Activated CD4-positive, alpha-beta T cell treated with anti-CD3 and anti-CD28 coated beads for 36 hours (primary cell): Measurements from ENCODE around the gene AK1. TPM values are rescaled to one million over a fixed set of nuclear protein-coding genes. Genes with fewer than 3 reads are reported as not detected.
A peak's percentile ranks its signal among the peaks of the same experiment; 100 is the strongest.

Experiments
- ATAC-seq: fragments of 200-7000 bp; cut with Tn5 transposase; one replicate; pipeline ENCODE4 v1.10.0; 2021; ENCODE audit warnings: mild to moderate bottlenecking, moderate library complexity
- CTCF ChIA-PET: fragments of 350-600 bp; sonication (Branson Sonifier 250); formaldehyde crosslinking; loops from one replicate; lab custom pipeline; 2021; ENCODE audit warnings: antibody characterized with exemption; lab: Charles Lee
- POLR2A ChIA-PET: fragments of 350-600 bp; sonication (Branson Sonifier 250); formaldehyde crosslinking; loops from one replicate; lab custom pipeline; 2021; ENCODE audit warnings: antibody characterized with exemption, inconsistent platforms; lab: Charles Lee
- DNase-seq: peaks from one replicate; pipeline ENCODE4 v3.0.0-alpha.2; 2020
- H3K27ac Mint-ChIP-seq: one replicate; pipeline ENCODE4 v1.8.0; 2021; ENCODE audit warnings: mixed read lengths
- H3K27me3 Mint-ChIP-seq: one replicate; pipeline ENCODE4 v1.8.0; 2021; ENCODE audit warnings: mixed read lengths
- H3K36me3 Mint-ChIP-seq: one replicate; pipeline ENCODE4 v1.8.0; 2021; ENCODE audit warnings: low read depth, mixed read lengths
- H3K4me1 Mint-ChIP-seq: one replicate; pipeline ENCODE4 v1.8.0; 2021; ENCODE audit warnings: mixed read lengths
- H3K4me3 Mint-ChIP-seq: one replicate; pipeline ENCODE4 v1.8.0; 2021; ENCODE audit warnings: mild to moderate bottlenecking, moderate library complexity, mixed read lengths
- H3K9me3 Mint-ChIP-seq: one replicate; pipeline ENCODE4 v1.8.0; 2021; ENCODE audit warnings: low read depth, mixed read lengths
- intact Hi-C, 2 experiments: fragments of 100-400 bp; cut with DNase I in 1 of 2; cut with micrococcal nuclease in 1 of 2; formaldehyde crosslinking; loops; one replicate each; pipeline versions ENCODE4 v1.14.2 to v1.15.1; 2022 to 2024; cut with DNase I, micrococcal nuclease
- total RNA-seq, 2 experiments: library from RNA; stranded (reverse); gene quantifications; one replicate each; pipeline ENCODE4 v1.2.3, GENCODE V29; 2021

The AK1 gene
- total RNA-seq, 2 experiments from 2014 or later = 14.5 to 23.9 TPM

DNA sequence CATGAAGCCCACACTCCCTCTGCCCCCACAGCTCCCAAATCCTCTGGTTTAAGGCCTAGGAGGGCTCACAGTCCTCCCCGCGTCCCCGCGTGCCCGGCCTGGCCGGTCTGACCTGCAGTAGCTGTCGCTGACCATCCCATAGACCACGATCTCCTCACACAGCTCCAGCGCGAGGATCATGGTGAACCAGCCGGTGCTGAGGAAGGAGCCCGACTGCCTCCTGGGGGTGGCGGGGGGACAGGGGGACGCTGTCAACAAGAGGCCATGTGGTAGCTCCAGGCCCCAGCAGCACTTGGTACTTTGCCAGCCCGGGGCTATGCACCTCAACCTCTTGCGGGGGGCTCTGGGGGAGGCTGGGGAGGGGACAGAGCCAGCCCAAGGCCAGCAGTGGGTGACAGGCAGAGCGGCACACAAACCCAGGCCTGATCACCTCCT lies 32.4 kb upstream of the AK1 start:
- ChIA-PET POLR2A (no interaction called here), CTCF (interaction anchor here (1.3 kb wide), 1 partner anchor 124 kb away, joined by 3 read pairs; no protein-coding TSS in a partner anchor)
- peaks cover 21% of the 10 kb centered on the region for H3K36me3 Mint-ChIP-seq
- H3K4me3 Mint-ChIP-seq = no peak overlapping the region
- intact Hi-C loops = no loop called here
- H3K27ac Mint-ChIP-seq = no peak overlapping the region
- DNase-seq (no peak), ATAC-seq (no peak)
- peaks cover 42% of the 10 kb centered on the region for H3K4me1 Mint-ChIP-seq
- no peaks in the 10 kb centered on the region for H3K9me3 Mint-ChIP-seq
- H3K27me3 Mint-ChIP-seq = no peaks in the 10 kb centered on the region

DNA sequence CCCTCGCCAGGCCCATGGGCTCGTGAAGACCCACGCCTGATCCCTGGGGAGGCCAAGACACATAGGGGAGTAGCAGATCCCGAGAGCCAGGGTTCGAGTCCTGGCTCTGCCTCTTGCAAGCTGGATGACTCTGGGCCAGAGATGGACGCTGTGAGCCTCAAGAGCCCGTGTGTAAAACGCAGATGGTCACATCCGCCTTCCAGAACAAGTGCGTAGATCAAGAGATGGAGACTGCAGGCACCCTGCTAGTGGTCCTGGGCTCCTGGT lies 31.1 kb upstream of the AK1 start:
- peaks cover 48% of the 10 kb centered on the region for H3K4me1 Mint-ChIP-seq
- no peaks in the 10 kb centered on the region for H3K9me3 Mint-ChIP-seq
- ATAC-seq = no peak
- H3K4me3 Mint-ChIP-seq = no peak overlapping the region
- intact Hi-C loops = no loop called here
- no peak for DNase-seq
- ChIA-PET POLR2A (no interaction called here), CTCF (no interaction called here)
- H3K27me3 Mint-ChIP-seq = no peaks in the 10 kb centered on the region
- peak overlapping the region; percentile 25 for H3K27ac Mint-ChIP-seq
- H3K36me3 Mint-ChIP-seq = peaks cover 26% of the 10 kb centered on the region

DNA sequence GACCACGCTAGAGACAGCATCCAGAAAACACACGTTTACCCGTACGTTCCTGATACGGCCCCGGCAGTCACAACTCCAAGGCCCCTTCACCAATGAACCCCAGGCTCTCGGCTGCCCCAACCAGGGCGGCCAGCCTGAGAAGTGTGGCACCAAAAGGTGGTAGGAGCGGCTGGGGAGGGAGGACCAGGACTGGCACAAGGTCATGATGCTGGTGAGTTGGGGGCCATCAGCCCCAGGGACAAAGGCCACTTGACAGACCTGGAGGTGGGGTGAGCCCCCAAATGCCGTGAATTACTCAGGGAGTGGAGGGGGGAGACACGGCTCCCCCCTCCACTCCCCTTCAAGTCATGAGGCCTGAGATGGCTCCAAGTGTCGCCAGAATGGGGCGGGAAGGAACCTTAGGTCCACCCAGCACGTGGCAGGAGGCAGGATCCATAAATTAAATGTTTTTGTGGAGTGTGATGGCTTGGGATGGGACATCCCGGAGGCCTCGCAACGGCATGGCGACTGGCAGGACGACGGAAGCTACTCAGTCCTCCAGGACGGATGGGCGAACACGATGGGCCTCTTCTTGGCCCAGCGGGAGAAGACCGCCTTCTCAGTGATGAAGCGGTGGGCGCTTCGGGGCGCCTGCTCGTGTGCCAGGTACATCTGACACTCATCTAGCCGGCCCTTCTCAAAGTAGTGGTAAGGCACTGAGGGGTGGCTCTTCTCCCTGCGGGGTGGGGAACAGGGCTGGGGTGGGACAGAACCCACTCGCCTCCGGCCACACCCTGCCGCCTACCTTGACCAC lies 30.6 kb upstream of the AK1 start:
- intact Hi-C loops = no loop called here
- Mint-ChIP-seq H3K4me3 (no peak overlapping the region), H3K9me3 (no peaks in the 10 kb centered on the region), H3K4me1 (peaks cover 52% of the 10 kb centered on the region), H3K27me3 (no peaks in the 10 kb centered on the region), H3K27ac (peak overlapping the region; percentile 61), H3K36me3 (peaks cover 28% of the 10 kb centered on the region)
- no peak for DNase-seq
- no peak for ATAC-seq
- ChIA-PET POLR2A (no interaction called here), CTCF (interaction anchor here (1.5 kb wide), 1 partner anchor 173 kb away, joined by 3 read pairs; the partner anchor contains the start of gene TOR2A)

DNA sequence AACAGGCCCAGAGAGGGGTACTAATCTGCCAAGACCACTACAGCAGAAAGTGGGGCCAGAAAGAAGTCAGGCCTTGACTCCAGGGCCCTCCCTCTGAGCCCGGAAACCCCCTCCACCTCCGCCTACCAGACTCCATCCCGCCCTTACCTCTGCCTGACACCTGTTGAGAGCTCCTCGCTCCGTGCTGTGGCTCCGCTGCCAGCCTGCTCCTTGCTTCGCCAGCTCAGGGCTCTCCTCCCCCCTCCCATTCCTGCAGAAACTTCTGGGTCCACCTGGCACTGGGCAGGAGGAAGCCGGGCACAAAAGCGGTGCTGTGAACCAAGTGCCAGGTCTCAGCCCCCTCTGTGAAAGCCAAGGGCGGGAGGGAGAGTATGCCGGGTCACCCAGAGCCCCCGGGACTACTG lies 28.3 kb upstream of the AK1 start:
- H3K27me3 Mint-ChIP-seq = no peaks in the 10 kb centered on the region

DNA sequence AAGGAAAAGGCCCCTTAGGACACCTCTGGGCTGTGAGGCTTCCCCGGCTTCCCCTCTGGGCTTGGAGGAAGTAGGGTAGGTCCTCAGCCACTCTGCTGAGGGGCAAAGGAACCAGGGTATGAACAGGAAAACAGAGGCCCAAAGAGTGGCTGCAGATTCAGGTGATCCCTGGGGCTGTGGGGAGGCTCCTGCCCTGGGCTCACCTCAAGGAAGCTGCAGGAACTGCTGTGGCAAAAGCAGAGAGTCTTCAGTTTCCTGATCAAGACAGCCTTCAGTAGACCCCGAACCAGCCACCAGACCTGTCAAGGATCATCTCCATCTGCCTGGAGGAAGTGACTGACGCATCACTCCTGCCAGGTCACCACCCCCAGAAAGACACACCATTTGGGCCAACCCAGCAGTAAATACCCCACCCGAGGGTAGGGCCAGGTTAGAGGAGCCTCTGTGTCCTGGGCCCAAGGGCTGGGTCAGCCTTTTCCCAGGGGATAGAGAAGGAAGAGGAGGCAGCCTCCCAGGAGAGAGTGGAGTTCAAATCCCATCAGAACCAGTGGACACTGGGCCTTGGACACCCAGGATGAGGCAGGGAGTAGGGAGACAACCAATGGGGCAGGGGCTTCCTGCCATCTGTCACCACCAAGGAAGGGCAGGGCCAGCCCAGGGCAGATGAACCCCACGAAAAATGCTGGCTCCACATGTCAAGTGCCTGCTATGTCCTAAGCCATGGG lies 27.7 kb upstream of the AK1 start:
- Mint-ChIP-seq H3K4me3 (peak overlapping the region; percentile 93), H3K27me3 (no peaks in the 10 kb centered on the region), H3K27ac (peak overlapping the region; percentile 100), H3K36me3 (peaks cover 16% of the 10 kb centered on the region), H3K9me3 (no peaks in the 10 kb centered on the region), H3K4me1 (peaks cover 45% of the 10 kb centered on the region)
- POLR2A ChIA-PET = interaction anchor here (0.6 to 1.8 kb wide), 2 partner anchors 11 to 23 kb away, joined by 4 to 5 read pairs; partner anchors contain the start of gene ST6GALNAC4
- ATAC-seq = peak; percentile 63
- intact Hi-C loops = loop anchor here in 1 of 2 experiments (2.0 kb wide), 2 partner anchors 76 to 454 kb away; partner anchors contain the start of genes EEIG1, LRSAM1 and RPL12
- CTCF ChIA-PET = interaction anchor here (1.1 to 2.3 kb wide), 4 partner anchors 16 to 38 kb away, joined by 4 to 8 read pairs (median 6); no protein-coding TSS in a partner anchor
- peak; percentile 77 for DNase-seq

More for the DNA sequence above, 28.3 kb upstream of the AK1 start:
- intact Hi-C loops = loop anchor here in 1 of 2 experiments (1.0 to 2.0 kb wide), 3 partner anchors 12 to 455 kb away; partner anchors contain the start of genes EEIG1, LRSAM1, RPL12 and ST6GALNAC4
- Mint-ChIP-seq H3K4me1 (peaks cover 48% of the 10 kb centered on the region), H3K36me3 (peaks cover 16% of the 10 kb centered on the region), H3K27ac (peak overlapping the region; percentile 100), H3K4me3 (peak overlapping the region; percentile 93), H3K9me3 (no peaks in the 10 kb centered on the region)
- CTCF ChIA-PET = interaction anchor here (0.8 to 1.6 kb wide), 5 partner anchors 12 to 120 kb away, joined by 3 to 6 read pairs (median 5); partner anchors contain the start of genes CDK9 and ST6GALNAC4
- DNase-seq (peak; percentile 79), ATAC-seq (peak; percentile 52)
- POLR2A ChIA-PET = interaction anchor here (0.5 to 1.8 kb wide), 2 partner anchors 11 to 168 kb away, joined by 4 to 5 read pairs; partner anchors contain the start of gene ST6GALNAC4

DNA sequence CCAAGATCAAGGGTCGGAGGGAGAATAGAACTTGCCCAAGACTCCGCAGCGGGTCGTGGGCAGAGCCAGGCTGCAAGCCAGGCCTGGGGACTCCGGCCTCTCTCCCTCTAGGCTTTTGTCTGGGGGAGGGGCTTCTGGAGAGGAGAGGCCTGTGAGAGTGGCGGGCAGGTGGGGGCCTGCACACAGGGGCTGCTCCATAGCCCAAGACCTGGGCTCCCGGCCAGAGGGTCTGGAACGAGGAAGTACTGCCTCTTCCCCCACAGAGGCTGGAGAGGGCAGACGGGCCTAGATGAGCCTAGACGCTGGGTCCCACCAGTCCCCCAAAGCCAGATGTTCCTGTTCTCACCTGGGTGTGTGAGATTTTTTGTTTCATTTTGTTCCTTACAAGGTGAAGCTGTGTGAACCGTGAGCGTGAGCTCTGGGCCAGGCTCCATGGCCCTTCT lies 27.1 kb upstream of the AK1 start:
- no peaks in the 10 kb centered on the region for H3K27me3 Mint-ChIP-seq
- H3K4me3 Mint-ChIP-seq = peak overlapping the region; percentile 93
- POLR2A ChIA-PET = interaction anchor here (0.6 kb wide), 1 partner anchor 23 kb away, joined by 4 read pairs; no protein-coding TSS in a partner anchor

DNA sequence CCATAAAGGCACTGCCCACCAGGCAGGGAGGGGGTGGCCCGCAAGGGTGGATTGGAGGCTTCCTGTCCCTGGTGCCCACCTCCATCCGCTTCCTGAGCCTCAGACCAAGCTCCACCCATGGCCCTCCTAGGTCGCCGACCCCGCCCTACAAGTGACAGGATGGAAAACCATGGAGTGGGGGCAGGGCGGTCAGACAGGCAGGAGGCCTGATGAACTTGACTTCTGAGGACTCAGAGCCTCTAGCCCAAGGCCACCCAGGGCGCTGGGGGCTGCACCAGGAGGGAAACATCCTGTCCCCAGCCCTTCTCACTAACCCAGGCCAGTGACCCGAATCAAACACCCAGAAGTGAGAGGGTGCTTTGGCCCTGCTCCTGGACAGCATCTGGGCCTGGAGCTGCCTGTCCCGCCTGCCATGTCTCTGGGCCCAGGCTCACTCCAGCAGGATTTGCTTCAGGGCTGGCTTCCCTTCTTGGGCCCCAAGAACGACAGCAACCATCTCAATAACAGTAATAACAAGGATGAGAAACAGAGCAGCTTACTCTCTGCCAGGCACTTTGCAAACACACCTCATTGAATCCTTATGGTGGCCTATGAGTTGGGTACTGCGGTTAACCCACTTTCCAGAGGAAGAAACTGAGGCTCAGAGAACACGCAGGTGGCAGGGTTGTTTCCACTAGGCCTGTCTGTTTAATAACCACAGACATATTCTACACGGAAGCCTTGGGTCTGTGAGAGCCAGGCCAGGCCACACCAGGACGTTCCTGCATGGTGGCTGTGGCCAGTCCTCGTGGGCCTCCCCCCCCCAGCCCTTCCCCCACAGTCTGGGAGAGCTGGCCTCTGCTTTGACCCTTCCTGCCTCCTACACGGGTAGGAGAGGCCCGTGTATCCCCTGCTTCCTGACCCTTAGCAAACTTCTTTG lies 26.3 kb upstream of the AK1 start:
- DNase-seq (peak; percentile 94), ATAC-seq (peak; percentile 49)
- peak overlapping the region; percentile 100 for H3K27ac Mint-ChIP-seq
- no peaks in the 10 kb centered on the region for H3K9me3 Mint-ChIP-seq
- ChIA-PET POLR2A (interaction anchor here (0.6 to 0.7 kb wide), 3 partner anchors 10 to 320 kb away, joined by 3 to 7 read pairs (median 3); no protein-coding TSS in a partner anchor), CTCF (interaction anchor here (0.6 to 2.3 kb wide), 6 partner anchors 11 to 1387 kb away, joined by 3 to 8 read pairs (median 4); no protein-coding TSS in a partner anchor)
- H3K36me3 Mint-ChIP-seq = peaks cover 15% of the 10 kb centered on the region
- intact Hi-C loops = loop anchor here (1.0 to 2.0 kb wide), 5 partner anchors 7 to 453 kb away; partner anchors contain the start of genes EEIG1 (in 1 of the 2), LRSAM1 (in 1 of the 2), RPL12 (in 1 of the 2) and ST6GALNAC4 (in 1 of the 2)
- H3K27me3 Mint-ChIP-seq = no peaks in the 10 kb centered on the region
- peak overlapping the region; percentile 93 for H3K4me3 Mint-ChIP-seq
- H3K4me1 Mint-ChIP-seq = peaks cover 50% of the 10 kb centered on the region

More for the DNA sequence above, 27.1 kb upstream of the AK1 start:
- intact Hi-C loops = loop anchor here in 1 of 2 experiments (2.0 kb wide), 2 partner anchors 76 to 454 kb away; partner anchors contain the start of genes EEIG1, LRSAM1 and RPL12
- Mint-ChIP-seq H3K4me1 (peaks cover 50% of the 10 kb centered on the region), H3K36me3 (peaks cover 15% of the 10 kb centered on the region), H3K27ac (peak overlapping the region; percentile 100), H3K9me3 (no peaks in the 10 kb centered on the region)
- peak; percentile 4 for ATAC-seq
- CTCF ChIA-PET = interaction anchor here (0.7 to 2.3 kb wide), 4 partner anchors 17 to 1388 kb away, joined by 4 to 8 read pairs (median 6); no protein-coding TSS in a partner anchor
- peak; percentile 49 for DNase-seq

DNA sequence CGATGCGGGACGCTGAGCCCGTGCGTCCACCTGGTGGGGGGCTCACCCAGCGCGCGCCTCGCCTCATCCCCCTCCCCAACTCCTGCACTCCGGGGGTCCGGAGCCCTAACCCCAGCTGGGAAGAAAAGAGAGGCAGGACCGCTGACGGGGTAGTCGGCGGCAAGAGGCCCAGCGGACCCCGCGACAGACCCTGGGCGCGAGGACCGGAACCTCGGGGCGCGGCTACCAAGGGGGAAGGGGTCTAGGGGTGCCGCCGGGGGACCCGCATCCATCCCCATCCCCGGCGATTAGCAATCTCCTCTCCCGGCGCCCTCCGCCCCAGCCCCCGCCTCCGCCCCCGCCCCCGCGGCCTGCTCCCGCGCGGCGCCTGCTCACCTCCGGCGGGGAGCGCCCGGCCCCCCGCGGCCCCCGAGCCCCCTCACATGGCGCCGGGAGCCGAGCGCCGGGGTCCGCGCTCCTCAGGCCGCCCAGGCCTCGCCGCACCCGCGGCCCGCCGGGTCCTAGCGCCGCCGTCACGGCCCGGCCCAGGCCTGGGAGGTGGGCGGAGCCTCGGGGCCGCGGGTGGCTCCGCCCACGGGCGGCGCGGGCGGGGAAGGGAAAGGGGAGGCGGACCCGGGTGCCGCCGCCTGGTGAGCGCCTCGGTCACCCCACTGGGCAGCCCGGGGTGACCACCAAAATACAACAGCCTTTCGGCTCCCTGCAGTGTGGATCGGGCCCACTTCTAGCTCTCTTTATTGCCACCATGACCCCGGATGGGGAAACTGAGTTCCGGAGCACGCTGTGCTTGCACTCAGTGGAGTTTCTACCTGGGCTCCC lies 21.9 kb upstream of the AK1 start, which contains the start of gene ST6GALNAC6:
Gene ST6GALNAC6, minus strand, starts transcription at position 476 of the 816 bp plus-strand sequence. CDS start 1,622 bp downstream, outside the sequence.
- Mint-ChIP-seq H3K27ac (peak within 1 kb of the TSS; percentile 87), H3K36me3 (peaks cover 40% of the 10 kb centered on the region), H3K27me3 (no peaks in the 10 kb centered on the region), H3K4me1 (peaks cover 35% of the 10 kb centered on the region), H3K9me3 (peaks cover 1% of the 10 kb centered on the region), H3K4me3 (peak within 1 kb of the TSS; percentile 82)
- DNase-seq (peak; percentile 85), ATAC-seq (peak; percentile 69)
- ChIA-PET POLR2A (no interaction called here), CTCF (interaction anchor here (0.6 to 4.3 kb wide), 4 partner anchors 22 to 164 kb away, joined by 3 to 19 read pairs (median 4); partner anchors contain the start of gene TOR2A)
- intact Hi-C loops = loop anchor here in 1 of 2 experiments (1.0 to 2.0 kb wide), 4 partner anchors 18 to 164 kb away; partner anchors contain the start of genes FPGS, ST6GALNAC4 and TOR2A
